GM12873 (cell line): Measurements from ENCODE around the gene ANGPT4.

ENCODE experiments used
- CTCF ChIP-seq: IDR thresholded peaks from 2 replicates; pipeline ENCODE4 v1.5.1; 2012; ENCODE audit warnings: low read depth, mild to moderate bottlenecking, moderate library complexity, low read length, control low read depth; ENCODE audit not compliant: insufficient read depth; ENCODE audit errors: missing control alignments

The ANGPT4 gene

GRCh38 chr20:916125-916799, at the start of gene ANGPT4:
ANGPT4 (minus strand) TSS chr20:916334; CDS start chr20:916214, 120 bp downstream.
- no peak for TF ChIP-seq CTCF

GRCh38 chr20:963795-964194, 47.7 kb upstream of the ANGPT4 start:
- TF ChIP-seq CTCF: no peak

- no peak for TF ChIP-seq CTCF
These were observed 46.5 kb upstream of the ANGPT4 start for GRCh38 chr20:962683-963082.

GRCh38 chr20:962223-962622, 46.1 kb upstream of the ANGPT4 start:
- TF ChIP-seq CTCF: no peak

- TF ChIP-seq CTCF: no peak
These were observed 45.6 kb upstream of the ANGPT4 start for GRCh38 chr20:961768-962167.

GRCh38 chr20:959996-960615, 44.0 kb upstream of the ANGPT4 start:
- no peak for TF ChIP-seq CTCF

- no peak for TF ChIP-seq CTCF
These were observed 43.0 kb upstream of the ANGPT4 start for GRCh38 chr20:958936-959815.
